ENCODE results near the gene PTPN22. TPM values are rescaled to one million over a fixed set of nuclear protein-coding genes. Genes with fewer than 3 reads are reported as not detected.

Gene PTPN22
- total RNA-seq, 1 donor from 2014 or later, result 0.35 TPM

GRCh38 chr1:113811156-113811887, 60.2 kb downstream of the PTPN22 start:
- ATAC-seq (ENCODE audit: poor library complexity), result no peak
- DNase-seq, result peak; percentile 41
- intact Hi-C loops (cut with DNase I), result loop anchor here (10.0 kb wide), 1 partner anchor 57 kb away; the partner anchor contains the start of gene PHTF1

GRCh38 chr1:113809670-113810602, 61.6 kb downstream of the PTPN22 start:
- intact Hi-C loops (cut with DNase I), result loop anchor here (10.0 kb wide), 1 partner anchor 55 kb away; the partner anchor contains the start of gene PHTF1
- no peak for ATAC-seq (ENCODE audit: poor library complexity)
- DNase-seq, result no peak

GRCh38 chr1:113808450-113809195, 62.9 kb downstream of the PTPN22 start:
- no peak for ATAC-seq (ENCODE audit: poor library complexity)
- intact Hi-C loops (cut with DNase I), result no loop called here
- no peak for DNase-seq

DNA sequence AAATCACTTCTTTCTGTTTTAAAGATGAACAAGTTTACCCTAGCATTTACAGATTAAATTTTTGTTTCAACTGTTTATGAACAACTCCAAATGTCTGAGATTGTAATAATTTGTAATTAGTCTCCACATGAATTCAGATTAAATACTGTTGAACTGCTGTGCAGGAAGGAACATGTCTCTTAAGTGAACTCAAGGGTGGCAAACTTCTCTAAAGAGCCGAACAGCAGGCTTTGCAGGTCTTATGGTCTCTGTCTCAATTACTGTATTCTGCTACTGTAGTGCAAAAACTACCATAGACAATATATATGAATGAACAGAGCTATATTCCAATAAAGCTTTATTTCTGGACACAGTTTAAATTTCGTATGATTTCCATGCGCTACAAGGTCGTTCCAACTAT, 65.9 kb downstream of the PTPN22 start:
- intact Hi-C loops (cut with DNase I), result no loop called here
- ATAC-seq (ENCODE audit: poor library complexity), result no peak
- DNase-seq, result no peak

- intact Hi-C loops (cut with DNase I), result no loop called here
- DNase-seq (no peak), ATAC-seq (ENCODE audit: poor library complexity) (no peak)
These were observed 66.3 kb downstream of the PTPN22 start for GRCh38 chr1:113805256-113805531.

GRCh38 chr1:113804421-113805255, 66.9 kb downstream of the PTPN22 start:
- intact Hi-C loops (cut with DNase I), result no loop called here
- ATAC-seq (ENCODE audit: poor library complexity), result peak; percentile 83
- no peak for DNase-seq

DNA sequence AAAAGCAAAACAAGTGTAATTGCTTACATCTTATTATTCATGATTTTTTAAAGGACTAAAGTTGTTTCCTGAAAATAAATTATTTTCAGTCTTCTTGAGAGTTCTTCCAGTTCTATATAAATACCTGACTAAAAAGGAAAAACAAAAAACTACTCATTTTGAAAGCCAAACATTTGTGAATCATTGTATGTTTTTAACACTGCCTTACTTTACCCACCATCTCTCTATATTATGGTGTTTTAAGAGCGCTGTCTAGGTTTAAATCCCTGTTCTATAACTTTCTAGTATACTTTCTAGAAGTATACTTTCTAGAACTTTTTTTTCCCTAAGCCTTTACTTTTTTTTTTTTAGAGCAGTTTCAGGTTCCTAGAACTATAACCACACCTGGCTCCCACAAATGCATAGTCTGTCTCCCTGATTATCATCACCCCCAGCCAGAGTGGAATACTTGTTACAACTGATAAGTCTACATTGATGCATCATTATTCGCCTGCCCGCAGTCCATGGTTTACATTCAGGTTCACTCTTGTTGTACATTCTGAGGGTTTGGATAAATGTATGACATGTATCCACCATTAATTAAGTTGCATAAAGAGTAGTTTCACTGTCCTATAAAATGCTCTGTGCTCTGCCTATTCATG, 69.0 kb downstream of the PTPN22 start:
- intact Hi-C loops (cut with DNase I), result no loop called here

GRCh38 chr1:113800487-113800886, 71.0 kb downstream of the PTPN22 start:
- no peak for ATAC-seq (ENCODE audit: poor library complexity)
- intact Hi-C loops (cut with DNase I), result no loop called here

More for the DNA sequence above, 69.0 kb downstream of the PTPN22 start:
- DNase-seq, result no peak
- ATAC-seq (ENCODE audit: poor library complexity), result no peak

GRCh38 chr1:113797472-113797871, 74.0 kb downstream of the PTPN22 start:
- intact Hi-C loops (cut with DNase I), result no loop called here
- no peak for DNase-seq
- no peak for ATAC-seq (ENCODE audit: poor library complexity)

More at GRCh38 chr1:113800487-113800886, 71.0 kb downstream of the PTPN22 start:
- no peak for DNase-seq

- DNase-seq, result no peak
- ATAC-seq (ENCODE audit: poor library complexity), result peak; percentile 83
- intact Hi-C loops (cut with DNase I), result no loop called here
These were observed 77.4 kb downstream of the PTPN22 start for GRCh38 chr1:113793878-113794834.

DNA sequence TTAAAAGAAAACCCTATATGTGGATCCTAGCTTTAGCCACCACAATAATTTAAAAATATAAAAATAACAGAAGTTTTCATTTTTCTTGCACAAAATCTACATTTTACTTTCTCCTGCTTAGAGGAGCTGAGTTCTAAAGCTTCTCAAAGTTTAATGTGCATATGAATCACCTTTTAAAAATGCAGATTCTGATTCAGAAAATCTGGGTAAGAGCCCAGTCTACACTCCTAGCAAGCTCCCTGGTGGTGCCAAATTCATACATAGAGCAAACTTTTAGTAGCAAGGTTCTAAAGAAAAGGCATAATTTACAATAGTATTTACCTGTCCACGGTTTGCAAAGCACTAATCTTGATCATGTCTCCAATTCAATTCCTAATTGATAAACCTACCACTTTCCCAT, 78.5 kb downstream of the PTPN22 start:
- intact Hi-C loops (cut with DNase I), result no loop called here
- no peak for ATAC-seq (ENCODE audit: poor library complexity)
- no peak for DNase-seq

DNA sequence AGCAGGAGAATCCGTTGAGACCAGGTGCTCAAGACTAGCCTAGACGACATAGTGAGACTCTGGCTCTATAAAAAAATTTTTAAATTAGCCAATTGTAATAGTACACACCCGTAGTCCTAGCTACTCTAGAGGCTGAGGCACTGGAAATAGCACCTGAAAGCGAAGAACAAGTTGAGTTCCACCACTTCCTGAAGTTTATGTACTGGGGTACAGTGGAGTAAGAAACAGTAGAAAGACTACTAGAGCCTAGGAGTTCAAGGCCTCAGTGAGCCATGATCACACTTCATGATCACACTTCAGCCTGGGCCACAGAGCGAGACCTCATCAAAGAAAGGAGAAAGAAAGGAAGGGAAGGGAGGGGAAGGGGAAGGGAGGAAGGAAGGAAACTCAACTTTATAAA, 79.0 kb downstream of the PTPN22 start:
- ATAC-seq (ENCODE audit: poor library complexity), result no peak
- intact Hi-C loops (cut with DNase I), result no loop called here
- DNase-seq, result no peak

DNA sequence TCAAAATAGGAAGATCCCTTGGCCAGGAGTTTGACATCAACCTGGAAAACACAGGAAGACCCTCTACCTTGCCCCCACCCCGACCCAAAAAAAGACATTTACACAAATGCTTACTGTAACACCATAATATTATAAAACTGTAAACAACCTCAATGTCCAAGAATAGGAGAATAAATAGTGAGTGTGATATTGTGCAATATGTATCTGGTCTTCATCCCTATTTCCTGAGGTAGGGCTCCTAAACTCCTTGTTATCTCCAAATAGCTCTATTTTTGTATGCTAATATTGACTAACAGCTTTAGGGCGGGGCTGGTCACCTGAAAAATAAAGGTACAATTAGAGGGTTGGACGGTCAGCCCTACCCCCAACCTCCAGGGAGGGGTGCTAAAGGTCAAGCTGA, 82.7 kb downstream of the PTPN22 start:
- DNase-seq, result no peak
- no peak for ATAC-seq (ENCODE audit: poor library complexity)
- intact Hi-C loops (cut with DNase I), result no loop called here

DNA sequence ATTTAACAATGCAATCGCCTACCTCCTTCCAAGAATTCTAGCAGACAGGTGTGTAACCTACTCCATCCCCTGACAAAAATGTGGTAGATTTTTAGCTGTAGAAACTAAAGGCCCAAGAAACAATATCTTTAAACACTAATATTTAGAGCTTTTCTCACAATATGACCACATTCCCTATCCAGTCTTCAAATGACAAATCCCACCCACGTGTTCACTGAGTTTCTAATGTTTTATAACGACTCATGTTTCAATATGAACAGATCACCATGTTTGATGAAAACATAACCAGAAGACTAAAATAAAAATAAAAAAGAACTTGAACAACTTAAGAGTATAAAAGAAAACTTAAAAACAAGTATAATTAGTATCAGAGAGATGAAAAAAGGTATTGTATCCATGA, 83.8 kb downstream of the PTPN22 start:
- DNase-seq, result no peak
- intact Hi-C loops (cut with DNase I), result no loop called here
- ATAC-seq (ENCODE audit: poor library complexity), result no peak

DNA sequence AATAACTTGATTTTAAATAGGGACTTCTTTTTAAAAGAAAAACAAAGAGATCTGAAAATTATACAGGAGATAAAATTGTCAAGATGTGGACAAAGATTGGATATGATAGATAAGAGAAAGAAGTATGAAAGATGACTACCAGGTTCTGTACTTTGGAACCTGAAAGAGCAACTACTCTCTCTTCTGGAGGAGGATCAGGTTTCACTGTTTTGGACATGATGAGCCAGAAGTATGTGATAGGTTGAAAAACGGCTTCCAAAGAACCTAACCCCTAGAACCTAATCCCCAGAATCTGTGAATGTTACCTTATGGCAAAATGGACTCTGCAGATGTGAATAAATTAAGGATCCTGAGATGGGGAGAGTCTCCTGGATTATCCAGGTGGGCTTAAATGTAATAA, 85.4 kb downstream of the PTPN22 start:
- ATAC-seq (ENCODE audit: poor library complexity) (no peak), DNase-seq (no peak)
- intact Hi-C loops (cut with DNase I), result no loop called here

DNA sequence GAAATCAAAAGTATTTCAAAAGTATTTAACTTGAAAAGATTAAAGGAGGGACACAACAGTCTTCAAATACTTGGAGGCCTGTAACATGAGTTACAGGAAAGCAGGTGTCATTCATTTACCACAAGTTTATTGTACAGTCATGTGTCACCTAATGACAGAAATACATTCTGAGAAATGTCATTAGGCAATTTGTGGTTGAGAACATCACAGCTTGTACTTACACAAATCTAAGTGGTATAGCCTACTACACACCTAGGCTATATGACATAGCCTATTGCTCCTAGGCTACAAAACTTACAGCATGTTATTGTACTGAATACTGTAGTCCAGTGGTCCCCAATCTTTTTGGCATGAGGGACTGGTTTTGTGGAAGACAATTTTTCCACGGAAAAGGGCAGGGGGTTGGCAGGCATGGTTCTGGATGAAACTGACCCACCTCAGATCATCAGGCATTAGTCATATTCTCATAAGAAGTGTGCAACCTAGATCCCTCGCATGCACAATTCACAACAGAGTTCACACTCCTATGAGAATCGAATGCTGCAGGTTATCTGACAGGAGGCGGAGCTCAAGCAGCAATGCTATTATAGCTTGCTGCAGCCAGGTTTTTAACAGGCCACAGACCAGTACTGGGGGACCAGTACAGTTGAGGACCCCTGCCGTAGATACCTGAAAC, 87.3 kb downstream of the PTPN22 start:
- peak; percentile 29 for ATAC-seq (ENCODE audit: poor library complexity)
- intact Hi-C loops (cut with DNase I), result no loop called here
- no peak for DNase-seq
